Left ventricle myocardium superior (tissue), 1 donor: ENCODE results near the gene POLR2J3. TPM values are rescaled to one million over a fixed set of nuclear protein-coding genes. Genes with fewer than 3 reads are reported as not detected.
"Not testable (repeated sequence)": the region's sequence is repeated elsewhere in the genome, so short reads cannot be mapped to it uniquely, and the experiment has no call there.

Experiments used
- ATAC-seq: fragments of 200-7000 bp; cut with Tn5 transposase; one replicate; pipeline ENCODE4 v1.9.1; 2020; ENCODE audit warnings: mild to moderate bottlenecking, moderate library complexity
- DNase-seq: peaks from one replicate; pipeline ENCODE4 v3.0.0-alpha.2; 2020
- intact Hi-C: fragments of 100-400 bp; cut with micrococcal nuclease; formaldehyde crosslinking; loops from one replicate; pipeline ENCODE4 v1.11.0; 2022
- long read RNA-seq: library from polyadenylated mRNA; unstranded; transcript quantifications from one replicate; pipeline ENCODE4 v2.0.0, GENCODE V29; 2021
- total RNA-seq: library from RNA; stranded (reverse); fragmentation: NEBNext Ultra II Directional; extraction: Animal tissue kit (Norgen Biotek cat#: 25700); gene quantifications from one replicate; pipeline ENCODE4 v1.2.1, GENCODE V29; 2021
- donor health status: DM: no; HTN: yes; CAD: no; lungs with severe emphysema.

POLR2J3 gene
- 11.1 TPM for total RNA-seq
- long read RNA-seq, full-length matches to known transcripts: 3 of 5 reads
- long read RNA-seq, partial matches to known transcripts: 1 of 5 reads
- long read RNA-seq, other reads (novel, unspliced or antisense): 1 of 5 reads

- DNase-seq (peak; percentile 99), ATAC-seq (peak; percentile 96)
- intact Hi-C loops: not testable (repeated sequence)
Measured at GRCh38 chr7:102572261-102573239, at the start of gene POLR2J3. TSS of gene POLR2J3 (minus strand) at chr7:102572583. CDS start at chr7:102572521, 62 bp downstream.

DNA sequence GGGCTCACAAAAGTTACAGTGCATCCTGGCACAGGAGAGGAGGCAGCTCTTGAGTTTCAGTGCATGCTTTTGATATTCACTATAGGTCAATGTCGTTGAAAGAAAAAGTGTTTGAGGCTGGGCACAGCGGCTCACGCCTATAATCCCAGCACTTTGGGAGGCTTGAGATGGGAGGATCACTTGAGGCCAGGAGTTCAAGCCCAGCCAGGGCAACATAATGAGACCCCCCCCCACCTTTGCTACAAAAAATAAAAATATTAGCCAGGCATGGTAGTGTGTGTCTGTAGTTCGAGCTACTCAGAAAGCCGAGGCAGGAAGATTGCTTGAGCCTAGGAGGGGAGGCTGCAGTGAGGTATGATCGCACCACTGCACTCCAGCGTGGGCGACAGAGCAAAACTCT is 45.7 kb upstream of the POLR2J3 start:
- DNase-seq, ATAC-seq, intact Hi-C loops: not testable (repeated sequence)

- ATAC-seq (peak; percentile 92), DNase-seq (peak; percentile 77)
- intact Hi-C loops: not testable (repeated sequence)
Measured at GRCh38 chr7:102616507-102617125, 44.2 kb upstream of the POLR2J3 start, which contains the start of gene RASA4. TSS of gene RASA4 (minus strand) at chr7:102616756. CDS start at chr7:102616689, 67 bp downstream.

DNA sequence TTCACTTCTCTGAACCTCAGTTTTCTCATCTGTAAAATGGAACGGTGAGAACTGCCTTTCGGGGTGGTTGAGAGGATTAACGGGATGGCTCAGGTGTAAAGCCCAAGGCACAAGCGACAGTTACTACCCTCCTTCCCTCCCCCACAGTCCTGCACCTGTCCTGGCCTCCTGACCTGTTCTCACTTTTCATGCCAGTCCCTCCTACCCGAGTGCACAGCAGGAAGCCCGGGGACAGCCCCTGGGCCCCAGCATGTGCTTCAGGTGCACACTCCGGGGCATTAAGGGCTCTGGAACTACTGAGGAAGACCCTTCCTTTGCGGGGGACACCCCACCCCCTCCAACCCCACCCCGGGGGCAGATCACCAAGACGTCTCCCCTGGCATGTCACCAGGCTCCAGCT is 43.5 kb upstream of the POLR2J3 start:
- DNase-seq, ATAC-seq, intact Hi-C loops: not testable (repeated sequence)

DNA sequence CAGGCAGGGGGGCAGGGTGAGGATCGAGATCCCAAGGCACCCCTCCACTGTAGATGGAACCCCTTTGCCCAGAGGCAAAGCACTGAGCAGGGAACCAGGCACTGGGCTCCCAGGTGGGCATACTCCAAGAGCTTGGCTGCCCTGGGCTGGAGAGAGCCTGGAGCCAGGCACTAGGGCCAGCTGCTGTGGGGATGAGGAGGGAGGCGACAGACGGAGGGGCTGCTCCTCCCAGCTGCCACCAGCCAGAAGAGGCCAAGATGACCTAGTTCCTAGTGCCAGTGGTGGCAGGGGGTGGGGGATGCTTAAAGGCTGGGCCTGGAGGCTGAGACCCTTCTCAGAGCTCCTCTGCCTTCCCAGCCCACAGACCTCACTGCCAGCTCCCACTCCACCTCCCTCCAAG is 42.5 kb upstream of the POLR2J3 start:
- DNase-seq, ATAC-seq, intact Hi-C loops: not testable (repeated sequence)

DNA sequence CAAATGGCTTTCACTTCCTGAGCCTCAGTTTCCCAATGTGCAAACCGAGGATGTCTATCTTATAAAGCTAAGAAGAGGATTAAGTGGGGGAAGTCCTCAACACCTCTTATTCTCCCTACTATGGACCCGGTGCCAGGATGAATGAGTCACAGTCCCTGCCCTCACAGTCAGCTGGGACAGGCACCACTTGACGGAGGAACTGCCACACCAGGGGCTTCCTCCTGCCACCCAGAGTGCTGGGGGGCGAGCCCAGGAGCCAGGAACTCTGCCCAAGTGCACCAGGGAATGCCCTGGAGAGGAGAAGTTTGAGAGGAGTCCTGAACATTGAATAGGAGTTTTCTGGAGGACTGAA is 41.9 kb upstream of the POLR2J3 start:
- intact Hi-C loops, DNase-seq: not testable (repeated sequence)
- peak; percentile 5 for ATAC-seq

GRCh38 chr7:102613575-102614345 is 41.4 kb upstream of the POLR2J3 start:
- intact Hi-C loops, ATAC-seq: not testable (repeated sequence)
- peak; percentile 28 for DNase-seq

- DNase-seq (peak; percentile 57), ATAC-seq (peak; percentile 1)
- intact Hi-C loops: not testable (repeated sequence)
Measured at GRCh38 chr7:102611675-102612325, 39.4 kb upstream of the POLR2J3 start.

GRCh38 chr7:102611013-102611674 is 38.8 kb upstream of the POLR2J3 start:
- peak; percentile 77 for ATAC-seq
- DNase-seq, intact Hi-C loops: not testable (repeated sequence)

DNA sequence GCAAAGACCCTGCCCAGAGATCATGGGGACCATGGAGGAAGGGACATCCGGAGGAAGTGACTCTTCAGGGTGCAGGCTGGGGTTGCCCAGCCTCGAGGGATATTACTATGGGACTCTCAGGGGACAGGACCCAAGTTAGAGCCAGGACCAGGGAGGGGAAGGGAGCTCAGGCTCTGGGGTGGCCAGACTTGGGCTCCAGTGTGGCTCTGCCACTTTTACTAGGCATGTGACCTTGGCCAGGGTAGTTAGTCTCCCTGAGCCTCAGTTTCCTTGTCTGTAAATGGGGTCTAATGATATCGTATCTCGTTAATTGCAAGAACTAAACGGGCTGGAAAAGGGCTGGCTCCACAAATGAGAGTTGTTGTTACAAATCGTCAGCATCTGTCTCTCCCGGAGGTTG is 38.1 kb upstream of the POLR2J3 start:
- peak; percentile 26 for DNase-seq
- ATAC-seq, intact Hi-C loops: not testable (repeated sequence)

DNA sequence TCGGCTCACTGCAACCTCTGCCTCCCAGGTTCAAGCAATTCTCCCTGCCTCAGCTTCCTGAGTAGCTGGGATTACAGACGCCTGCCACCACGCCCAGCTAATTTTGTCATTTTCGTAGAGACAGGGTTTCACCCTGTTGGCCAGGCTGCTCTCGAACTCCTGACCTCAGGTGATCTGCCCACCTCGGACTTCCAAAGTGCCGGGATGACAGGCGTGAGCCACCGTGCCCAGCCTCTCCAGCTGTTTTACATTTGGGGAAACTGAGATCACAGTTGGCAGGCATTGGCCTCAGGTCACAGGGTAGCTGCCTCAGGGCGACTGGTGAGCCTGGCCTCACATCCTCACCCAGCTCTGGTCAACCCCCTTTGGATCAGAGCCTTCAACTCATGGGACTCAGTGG is 37.4 kb upstream of the POLR2J3 start:
- ATAC-seq, intact Hi-C loops: not testable (repeated sequence)
- DNase-seq: peak; percentile 8

DNA sequence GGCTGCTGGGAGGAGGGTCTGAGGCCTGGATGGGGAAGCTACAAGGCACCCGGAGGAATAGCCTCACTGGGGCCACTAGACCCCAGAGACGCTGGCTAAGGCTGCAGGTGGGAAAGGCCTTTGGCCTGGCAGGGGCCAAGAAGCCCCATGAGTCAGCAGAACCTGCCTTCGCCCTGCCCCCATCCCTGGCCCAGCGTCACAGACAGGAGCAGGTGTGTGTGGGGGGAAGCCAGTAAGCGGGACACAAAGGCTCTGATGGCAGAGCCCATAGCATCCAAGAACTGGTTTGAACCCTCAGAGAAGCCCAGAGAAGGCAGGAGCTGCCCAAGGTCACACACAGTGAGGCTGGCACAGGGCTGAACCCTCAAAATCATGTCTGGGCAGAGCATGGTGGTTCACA is 34.5 kb upstream of the POLR2J3 start:
- ATAC-seq, intact Hi-C loops, DNase-seq: not testable (repeated sequence)

DNA sequence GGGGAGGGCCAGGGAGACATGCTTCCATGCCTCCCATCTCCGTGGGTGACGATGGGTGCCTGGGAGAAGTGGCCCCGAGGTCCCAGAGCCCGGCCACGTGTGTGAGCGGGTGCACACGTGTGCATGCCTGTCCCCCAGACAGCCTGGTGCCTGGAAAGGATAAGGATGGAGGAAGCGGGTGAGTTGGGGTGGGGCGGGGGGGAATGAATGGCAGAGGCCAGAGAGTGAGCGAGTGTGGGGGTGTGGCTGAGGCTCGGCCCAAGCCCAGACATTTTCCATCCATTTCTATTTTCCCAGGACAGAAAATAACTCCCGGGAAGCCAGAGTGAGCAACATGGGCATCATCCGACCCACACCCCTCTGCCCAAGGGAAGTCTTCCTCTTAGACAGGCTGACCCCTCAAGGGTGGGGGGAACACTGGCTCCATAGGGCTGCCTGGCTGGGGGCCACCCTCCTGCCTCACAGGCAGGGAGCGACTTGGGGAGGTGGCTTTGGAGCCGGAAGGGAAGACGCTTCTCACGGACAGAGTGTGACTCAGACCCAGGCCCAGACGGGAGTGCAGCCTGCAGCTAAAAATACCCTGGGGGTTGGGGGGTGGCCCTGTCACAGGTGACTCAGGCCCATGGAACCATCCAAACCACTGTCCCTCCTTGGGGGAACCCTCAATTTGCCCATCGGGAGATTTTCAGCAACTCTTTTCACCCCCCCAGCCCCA is 32.2 kb upstream of the POLR2J3 start:
- intact Hi-C loops, DNase-seq: not testable (repeated sequence)
- peak; percentile 26 for ATAC-seq

GRCh38 chr7:102602317-102602716 is 29.9 kb upstream of the POLR2J3 start:
- ATAC-seq, intact Hi-C loops: not testable (repeated sequence)

GRCh38 chr7:102599699-102600098 is 27.3 kb upstream of the POLR2J3 start:
- ATAC-seq, DNase-seq, intact Hi-C loops: not testable (repeated sequence)

More at GRCh38 chr7:102602317-102602716, 29.9 kb upstream of the POLR2J3 start:
- not testable (repeated sequence) for DNase-seq

- ATAC-seq, DNase-seq, intact Hi-C loops: not testable (repeated sequence)
Measured at GRCh38 chr7:102596036-102596435, 23.7 kb upstream of the POLR2J3 start.
